ENCODE data around the gene BMI1. TPM values are rescaled to one million over a fixed set of nuclear protein-coding genes. Genes with fewer than 3 reads are reported as not detected.

Gene BMI1
- total RNA-seq, 4 donors from 2014 or later = 29.2 to 63.0 (median 42.5) TPM

GRCh38 chr10:22344249-22344648 is 23.4 kb downstream of the BMI1 start:
- TF ChIP-seq POLR2AphosphoS5 (IDR thresholded peaks at IDR 0.05) = no peak
- no peak for TF ChIP-seq POLR2A (IDR thresholded peaks at IDR 0.05)
- TF ChIP-seq CTCF (IDR thresholded peaks at IDR 0.05) = no peak
- TF ChIP-seq EP300 (IDR thresholded peaks at IDR 0.05; ENCODE audit: low read depth) = no peak
- H3K4me1 ChIP-seq = peaks cover 0 to 22% (median 20%) of the 10 kb centered on the region in 4 donors
- no peaks in the 10 kb centered on the region for H3K9me3 ChIP-seq
- WGBS, 2 donors (ENCODE audit: low coverage in 1 of 2) = 27 to 40% methylated on average over 1 of the region's 1 CpG
- in situ Hi-C loops (cut with MboI; ENCODE audit: low pct_ligation_motif_present in 1 of 4, low pct_unique_long_range_greater_than_20kb in 1 of 4, low sequenced_read_pairs in 3 of 4) = no loop called here
- H3K27me3 ChIP-seq = peaks cover 90% of the 10 kb centered on the region
- intact Hi-C loops (cut with DNase I; ENCODE audit: low total_unique reads) = no loop called here
- no peak overlapping the region for H3K27ac ChIP-seq
- no peak overlapping the region for H3K4me3 ChIP-seq
- no peak for DNase-seq
- no peaks in the 10 kb centered on the region for H3K36me3 ChIP-seq

GRCh38 chr10:22344781-22345300 is 23.9 kb downstream of the BMI1 start:
- Histone ChIP-seq H3K27me3 (peaks cover 85% of the 10 kb centered on the region), H3K9me3 (no peaks in the 10 kb centered on the region), H3K36me3 (no peaks in the 10 kb centered on the region), H3K4me1 (peaks cover 0 to 18% (median 17%) of the 10 kb centered on the region in 4 donors), H3K27ac (no peak overlapping the region), H3K4me3 (peak overlapping the region in 2 of 4 donors; percentile 20 to 43)
- intact Hi-C loops (cut with DNase I; ENCODE audit: low total_unique reads) (no loop called here), in situ Hi-C loops (cut with MboI; ENCODE audit: low pct_ligation_motif_present in 1 of 4, low pct_unique_long_range_greater_than_20kb in 1 of 4, low sequenced_read_pairs in 3 of 4) (no loop called here)
- TF ChIP-seq EP300 (IDR thresholded peaks at IDR 0.05; ENCODE audit: low read depth) (no peak), POLR2A (IDR thresholded peaks at IDR 0.05) (no peak), POLR2AphosphoS5 (IDR thresholded peaks at IDR 0.05) (no peak), CTCF (IDR thresholded peaks at IDR 0.05) (no peak)
- DNase-seq = no peak
- WGBS, 2 donors (ENCODE audit: low coverage in 1 of 2) = 10 to 39% methylated on average over 2 to 26 of the region's 26 CpGs

GRCh38 chr10:22345301-22346095 is 24.6 kb downstream of the BMI1 start, which contains the start of gene SPAG6:
Gene SPAG6, plus strand, starts transcription at chr10:22345496. Its CDS starts 116 bp downstream, at chr10:22345612.
- Histone ChIP-seq H3K9me3 (no peaks in the 10 kb centered on the region), H3K4me3 (peak within 1 kb of the TSS in 2 of 4 donors; percentile 20 to 43), H3K27ac (no peak within 1 kb of the TSS), H3K27me3 (peaks cover 83% of the 10 kb centered on the region), H3K36me3 (no peaks in the 10 kb centered on the region), H3K4me1 (peaks cover 0 to 15% (median 14%) of the 10 kb centered on the region in 4 donors)
- TF ChIP-seq POLR2A (IDR thresholded peaks at IDR 0.05) (no peak), EP300 (IDR thresholded peaks at IDR 0.05; ENCODE audit: low read depth) (no peak), CTCF (IDR thresholded peaks at IDR 0.05) (no peak), POLR2AphosphoS5 (IDR thresholded peaks at IDR 0.05) (no peak)
- in situ Hi-C loops (cut with MboI; ENCODE audit: low pct_ligation_motif_present in 1 of 4, low pct_unique_long_range_greater_than_20kb in 1 of 4, low sequenced_read_pairs in 3 of 4) (no loop called here), intact Hi-C loops (cut with DNase I; ENCODE audit: low total_unique reads) (no loop called here)
- peak; percentile 55 for DNase-seq
- 25% methylated on average over 75 of the region's 83 CpGs; no CpG with 5 or more reads in 1 of the 2 donors for WGBS, 2 donors (ENCODE audit: low coverage in 1 of 2)

GRCh38 chr10:22346096-22346661 is 25.3 kb downstream of the BMI1 start:
- H3K27ac ChIP-seq = no peak overlapping the region
- DNase-seq = no peak
- WGBS, 2 donors (ENCODE audit: low coverage in 1 of 2) = 55% methylated on average over 8 of the region's 8 CpGs; no CpG with 5 or more reads in 1 of the 2 donors
- H3K4me1 ChIP-seq = peaks cover 0 to 13% (median 12%) of the 10 kb centered on the region in 4 donors
- in situ Hi-C loops (cut with MboI; ENCODE audit: low pct_ligation_motif_present in 1 of 4, low pct_unique_long_range_greater_than_20kb in 1 of 4, low sequenced_read_pairs in 3 of 4) (no loop called here), intact Hi-C loops (cut with DNase I; ENCODE audit: low total_unique reads) (no loop called here)
- H3K9me3 ChIP-seq = no peaks in the 10 kb centered on the region
- H3K36me3 ChIP-seq = no peaks in the 10 kb centered on the region
- no peak overlapping the region for H3K4me3 ChIP-seq
- TF ChIP-seq POLR2A (IDR thresholded peaks at IDR 0.05) (no peak), EP300 (IDR thresholded peaks at IDR 0.05; ENCODE audit: low read depth) (no peak), CTCF (IDR thresholded peaks at IDR 0.05) (no peak), POLR2AphosphoS5 (IDR thresholded peaks at IDR 0.05) (no peak)
- H3K27me3 ChIP-seq = peaks cover 80% of the 10 kb centered on the region
